HCT116 (cell line): Measurements from ENCODE around the gene SPTB. TPM values are rescaled to one million over a fixed set of nuclear protein-coding genes. Genes with fewer than 3 reads are reported as not detected.

Experiments used
- ATAC-seq: fragments of 200-7000 bp; cut with Tn5 transposase; 2 replicates; pipeline ENCODE4 v1.9.1; 2020; ENCODE audit warnings: mild to moderate bottlenecking, moderate library complexity
- BruUV-seq: library from RNA; stranded (reverse); fragments of 400-500 nt; replicated peaks from 2 replicates; lab custom pipeline; 2021; lab: Mats Ljungman, UMichigan
- CTCF ChIA-PET: fragments of 300-600 bp; sonication (Branson Sonifier 250); formaldehyde crosslinking; loops from one replicate; lab custom pipeline; 2021; ENCODE audit warnings: antibody characterized with exemption; lab: Charles Lee
- POLR2A ChIA-PET: fragments of 300-600, 350-600 bp; sonication (Branson Sonifier 250); formaldehyde crosslinking; loops from one replicate; lab custom pipeline; 2021; ENCODE audit warnings: antibody characterized with exemption; lab: Charles Lee
- RAD21 ChIA-PET, 2 experiments: fragments of 300-600 bp; sonication (Branson Sonifier 250); formaldehyde crosslinking; loops; one replicate each; lab custom pipeline; 2023; ENCODE audit warnings: low total read pairs in 2 of 2; ENCODE audit not compliant: uncharacterized antibody in 2 of 2, unreplicated experiment in 2 of 2, low non-redundant PET in 1 of 2; lab: Charles Lee
- DNase-seq: peaks from one replicate; pipeline ENCODE4 v3.0.0-alpha.2; 2010; ENCODE audit warnings: low read depth, low spot score
- H2AFZ ChIP-seq: fragments of 200-600 bp; shearing (Covaris generic), sonication (generic); 2 replicates; pipeline ENCODE4 v1.6.1; 2017; ENCODE audit warnings: low read depth, mixed run types, mixed read lengths, antibody characterized with exemption, low read length; ENCODE audit not compliant: poor library complexity, severe bottlenecking
- H3K27ac ChIP-seq: 2 replicates; pipeline ENCODE4 v1.5.1; 2012; ENCODE audit warnings: low read depth, low read length
- H3K27me3 ChIP-seq: fragments of 200-600 bp; sonication (generic); 2 replicates; pipeline ENCODE4 v1.6.1; 2016; ENCODE audit warnings: mixed run types, low read length, mixed read lengths; ENCODE audit not compliant: insufficient read depth
- H3K36me3 ChIP-seq, 2 experiments: fragments of 200-500 bp in 1 of 2; fragments of 200-600 bp in 1 of 2; sonication (Bioruptor generic) in 1 of 2; sonication (generic) in 1 of 2; 2 replicates each; pipeline versions ENCODE4 v1.5.1 to v1.6.1; 2014 to 2016; ENCODE audit warnings: low read length in 2 of 2, inconsistent platforms in 1 of 2, mixed read lengths in 1 of 2, mixed run types in 1 of 2; ENCODE audit not compliant: insufficient read depth in 2 of 2, control insufficient read depth in 1 of 2
- H3K4me1 ChIP-seq, 2 experiments: fragments of 200-600 bp in 1 of 2; sonication (generic) in 1 of 2; 2 replicates each; pipeline versions ENCODE4 v1.5.1 to v1.6.1; 2012 to 2017; ENCODE audit warnings: low read length in 2 of 2, inconsistent platforms in 1 of 2, mild to moderate bottlenecking in 1 of 2, mixed read lengths in 1 of 2, mixed run types in 1 of 2, moderate library complexity in 1 of 2; ENCODE audit not compliant: insufficient read depth in 2 of 2, control insufficient read depth in 1 of 2
- H3K4me2 ChIP-seq: fragments of 200-600 bp; sonication (generic); 2 replicates; pipeline ENCODE4 v1.6.1; 2017; ENCODE audit warnings: mixed run types, low read length, mixed read lengths
- H3K4me3 ChIP-seq, 2 experiments: fragments of 200-600 bp in 1 of 2; sonication (generic) in 1 of 2; replicated peaks in 1 of 2; 2 replicates each; pipeline ENCODE4 v1.5.1; 2011 to 2016; ENCODE audit warnings: low read length in 2 of 2, control low read depth in 1 of 2, low read depth in 1 of 2, mild to moderate bottlenecking in 1 of 2, mixed read lengths in 1 of 2, mixed run types in 1 of 2
- H3K79me2 ChIP-seq: fragments of 200-600 bp; sonication (generic); 2 replicates; pipeline ENCODE4 v1.6.1; 2017; ENCODE audit warnings: mild to moderate bottlenecking, mixed run types, low read length, moderate library complexity, mixed read lengths; ENCODE audit not compliant: insufficient read depth
- H3K9ac ChIP-seq: fragments of 200-600 bp; sonication (generic); 2 replicates; pipeline ENCODE4 v1.6.1; 2016; ENCODE audit warnings: low read length, mixed read lengths
- H3K9me2 ChIP-seq: fragments of 200-600 bp; sonication (generic), shearing (Covaris generic); 2 replicates; pipeline ENCODE4 v1.6.1; 2017; ENCODE audit warnings: mixed run types, mild to moderate bottlenecking, moderate library complexity; ENCODE audit not compliant: insufficient read depth
- H3K9me3 ChIP-seq, 2 experiments: fragments of 200-500 bp in 1 of 2; fragments of 200-600 bp in 1 of 2; sonication (Bioruptor generic) in 1 of 2; sonication (generic) in 1 of 2; 2 replicates each; pipeline ENCODE4 v1.6.1; 2014 to 2017; ENCODE audit warnings: low read length in 2 of 2, mixed read lengths in 2 of 2, inconsistent platforms in 1 of 2, low read depth in 1 of 2, mild to moderate bottlenecking in 1 of 2, mixed run types in 1 of 2, moderate library complexity in 1 of 2; ENCODE audit not compliant: control insufficient read depth in 1 of 2, insufficient read depth in 1 of 2
- H4K20me1 ChIP-seq: fragments of 200-600 bp; sonication (generic), shearing (Covaris generic); 2 replicates; pipeline ENCODE4 v1.6.1; 2017; ENCODE audit warnings: mixed run types, mild to moderate bottlenecking, moderate library complexity; ENCODE audit not compliant: insufficient read depth
- CEBPB ChIP-seq: IDR thresholded peaks from 2 replicates; pipeline ENCODE4 v1.6.1; 2012; ENCODE audit warnings: low read depth
- EGR1 ChIP-seq: IDR thresholded peaks from 2 replicates; pipeline ENCODE4 v1.6.1; 2012; ENCODE audit warnings: low read depth
- ELF1 ChIP-seq: IDR thresholded peaks from 2 replicates; pipeline ENCODE4 v1.6.1; 2012; ENCODE audit warnings: low read depth, borderline replicate concordance
- EZH2 ChIP-seq: fragments of 200-600 bp; sonication (generic); IDR thresholded peaks from 2 replicates; pipeline ENCODE4 v1.6.1; 2017; ENCODE audit warnings: antibody characterized with exemption, mixed run types
- EZH2phosphoT487 ChIP-seq: fragments of 200-600 bp; IDR thresholded peaks from 2 replicates; pipeline ENCODE4 v1.6.1; 2018; ENCODE audit warnings: antibody characterized with exemption, borderline replicate concordance
- FOSL1 ChIP-seq: IDR thresholded peaks from 2 replicates; pipeline ENCODE4 v1.6.1; 2012; ENCODE audit warnings: low read depth
- JUND ChIP-seq: IDR thresholded peaks from 2 replicates; pipeline ENCODE4 v1.6.1; 2012
- POLR2A ChIP-seq: IDR thresholded peaks from 2 replicates; pipeline ENCODE4 v1.7.0; 2011; ENCODE audit warnings: borderline replicate concordance; ENCODE audit not compliant: insufficient read depth, insufficient read length; ENCODE audit errors: extremely low read depth
- POLR2AphosphoS5 ChIP-seq: IDR thresholded peaks from 2 replicates; pipeline ENCODE4 v1.6.1; 2011; ENCODE audit warnings: mild to moderate bottlenecking, low read depth, low read length, moderate library complexity
- RAD21 ChIP-seq: IDR thresholded peaks from 2 replicates; pipeline ENCODE4 v1.6.1; 2012; ENCODE audit warnings: low read depth, mild to moderate bottlenecking
- SIN3A ChIP-seq: IDR thresholded peaks from 2 replicates; pipeline ENCODE4 v1.6.1; 2012; ENCODE audit warnings: low read depth
- SP1 ChIP-seq: IDR thresholded peaks from 2 replicates; pipeline ENCODE4 v1.6.1; 2012; ENCODE audit warnings: low read depth
- SRF ChIP-seq: IDR thresholded peaks from 2 replicates; pipeline ENCODE4 v1.6.1; 2012; ENCODE audit warnings: low read depth
- TCF7L2 ChIP-seq: IDR thresholded peaks from 2 replicates; pipeline ENCODE4 v1.7.0; 2011; ENCODE audit warnings: borderline replicate concordance, inconsistent platforms; ENCODE audit not compliant: insufficient read depth, insufficient read length; ENCODE audit errors: extremely low read depth
- YY1 ChIP-seq: IDR thresholded peaks from 2 replicates; pipeline ENCODE4 v1.6.1; 2011; ENCODE audit warnings: low read length, low read depth, moderate library complexity, mild to moderate bottlenecking; ENCODE audit not compliant: insufficient replicate concordance; ENCODE audit errors: extremely low read depth
- ZNF274 ChIP-seq: fragments of 200-500 bp; sonication (Bioruptor generic); IDR thresholded peaks from 2 replicates; pipeline ENCODE4 v1.6.1; 2014; ENCODE audit warnings: mild to moderate bottlenecking, low read depth, low read length, inconsistent platforms
- intact Hi-C: fragments of 100-400 bp; cut with micrococcal nuclease; formaldehyde crosslinking; loops from 2 replicates; pipeline ENCODE4 v1.10.0; 2022
- total RNA-seq: library from RNA; stranded (reverse); gene quantifications from one replicate; pipeline ENCODE4 v1.2.1, GENCODE V29; 2021; ENCODE audit not compliant: unreplicated experiment
- TF ChIP-seq, protein P1 (sequence below): IDR thresholded peaks from 2 replicates; pipeline ENCODE4 v1.6.1; 2011; ENCODE audit warnings: mild to moderate bottlenecking, low read length, moderate library complexity; ENCODE audit not compliant: insufficient replicate concordance; ENCODE audit errors: extremely low read depth
- TF ChIP-seq, protein P2 (sequence below), 3 experiments: fragments of 200-600 bp in 1 of 3; sonication (generic) in 1 of 3; IDR thresholded peaks in 2 of 3; conservative IDR thresholded peaks in 1 of 3; 2 replicates each; pipeline ENCODE4 v1.5.1; 2012 to 2017; ENCODE audit warnings: low read depth in 2 of 3, low read length in 2 of 3, antibody characterized with exemption in 1 of 3, borderline replicate concordance in 1 of 3, control low read depth in 1 of 3, mild to moderate bottlenecking in 1 of 3, mixed read lengths in 1 of 3, mixed run types in 1 of 3, moderate library complexity in 1 of 3; ENCODE audit not compliant: insufficient read depth in 1 of 3
- TF ChIP-seq, protein P3 (sequence below): IDR thresholded peaks from 2 replicates; pipeline ENCODE4 v1.6.1; 2012; ENCODE audit warnings: low read depth
- TF ChIP-seq, protein P4 (sequence below): IDR thresholded peaks from 2 replicates; pipeline ENCODE4 v1.6.1; 2012

Gene SPTB
- total RNA-seq, 1 experiment from 2014 or later, result 4.2 TPM

DNA sequence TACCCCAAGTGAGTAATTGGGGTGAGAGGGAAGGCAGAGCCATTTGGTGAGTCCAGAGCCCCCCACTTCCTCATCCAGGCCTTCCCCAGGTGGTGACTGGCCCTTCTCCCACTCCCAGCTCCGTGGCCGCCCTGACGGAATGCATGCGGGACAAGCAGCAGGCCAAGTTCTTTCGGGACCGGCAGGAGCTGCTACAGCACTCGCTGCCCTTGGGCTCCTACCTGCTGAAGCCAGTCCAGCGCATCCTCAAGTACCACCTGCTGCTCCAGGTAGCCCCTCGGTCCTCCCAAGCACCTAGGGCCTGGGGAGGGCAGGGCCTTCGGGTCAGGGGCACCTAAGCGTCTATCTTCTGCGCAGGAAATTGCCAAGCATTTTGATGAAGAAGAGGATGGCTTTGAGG, 149.0 kb downstream of the SPTB start:
- DNase-seq (no peak), ATAC-seq (no peak)
- Histone ChIP-seq H3K4me1 (peaks cover 14 to 15% of the 10 kb centered on the region in 2 experiments), H3K36me3 (peaks cover 31 to 32% of the 10 kb centered on the region in 2 experiments; a peak in 3 of 4 replicates), H3K4me2 (no peak overlapping the region), H3K9me3 (no peaks in the 10 kb centered on the region), H3K27ac (no peak overlapping the region), H3K9ac (no peak overlapping the region)
- intact Hi-C loops, result no loop called here
- POLR2A ChIA-PET, result no interaction called here
- RAD21 ChIA-PET, result no interaction called here
- TF ChIP-seq, protein P1, sequence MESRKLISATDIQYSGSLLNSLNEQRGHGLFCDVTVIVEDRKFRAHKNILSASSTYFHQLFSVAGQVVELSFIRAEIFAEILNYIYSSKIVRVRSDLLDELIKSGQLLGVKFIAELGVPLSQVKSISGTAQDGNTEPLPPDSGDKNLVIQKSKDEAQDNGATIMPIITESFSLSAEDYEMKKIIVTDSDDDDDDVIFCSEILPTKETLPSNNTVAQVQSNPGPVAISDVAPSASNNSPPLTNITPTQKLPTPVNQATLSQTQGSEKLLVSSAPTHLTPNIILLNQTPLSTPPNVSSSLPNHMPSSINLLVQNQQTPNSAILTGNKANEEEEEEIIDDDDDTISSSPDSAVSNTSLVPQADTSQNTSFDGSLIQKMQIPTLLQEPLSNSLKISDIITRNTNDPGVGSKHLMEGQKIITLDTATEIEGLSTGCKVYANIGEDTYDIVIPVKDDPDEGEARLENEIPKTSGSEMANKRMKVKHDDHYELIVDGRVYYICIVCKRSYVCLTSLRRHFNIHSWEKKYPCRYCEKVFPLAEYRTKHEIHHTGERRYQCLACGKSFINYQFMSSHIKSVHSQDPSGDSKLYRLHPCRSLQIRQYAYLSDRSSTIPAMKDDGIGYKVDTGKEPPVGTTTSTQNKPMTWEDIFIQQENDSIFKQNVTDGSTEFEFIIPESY, result no peak
- TF ChIP-seq, protein P2, sequence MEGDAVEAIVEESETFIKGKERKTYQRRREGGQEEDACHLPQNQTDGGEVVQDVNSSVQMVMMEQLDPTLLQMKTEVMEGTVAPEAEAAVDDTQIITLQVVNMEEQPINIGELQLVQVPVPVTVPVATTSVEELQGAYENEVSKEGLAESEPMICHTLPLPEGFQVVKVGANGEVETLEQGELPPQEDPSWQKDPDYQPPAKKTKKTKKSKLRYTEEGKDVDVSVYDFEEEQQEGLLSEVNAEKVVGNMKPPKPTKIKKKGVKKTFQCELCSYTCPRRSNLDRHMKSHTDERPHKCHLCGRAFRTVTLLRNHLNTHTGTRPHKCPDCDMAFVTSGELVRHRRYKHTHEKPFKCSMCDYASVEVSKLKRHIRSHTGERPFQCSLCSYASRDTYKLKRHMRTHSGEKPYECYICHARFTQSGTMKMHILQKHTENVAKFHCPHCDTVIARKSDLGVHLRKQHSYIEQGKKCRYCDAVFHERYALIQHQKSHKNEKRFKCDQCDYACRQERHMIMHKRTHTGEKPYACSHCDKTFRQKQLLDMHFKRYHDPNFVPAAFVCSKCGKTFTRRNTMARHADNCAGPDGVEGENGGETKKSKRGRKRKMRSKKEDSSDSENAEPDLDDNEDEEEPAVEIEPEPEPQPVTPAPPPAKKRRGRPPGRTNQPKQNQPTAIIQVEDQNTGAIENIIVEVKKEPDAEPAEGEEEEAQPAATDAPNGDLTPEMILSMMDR (IDR thresholded peaks at IDR 0.05 in 2 of 3, conservative IDR thresholded peaks at IDR 0.05 in 1 of 3; ENCODE audit: borderline replicate concordance in 1 of 3, insufficient read depth in 1 of 3, low read depth in 2 of 3, low read length in 2 of 3), result no peak
- TF ChIP-seq EZH2phosphoT487 (no peak), YY1 (no peak), POLR2A (no peak), TCF7L2 (no peak), EGR1 (no peak), SRF (no peak), EZH2 (no peak), POLR2AphosphoS5 (no peak), JUND (no peak), SP1 (no peak), FOSL1 (no peak), ELF1 (no peak), ZNF274 (no peak), SIN3A (no peak), CEBPB (no peak), RAD21 (no peak)
- TF ChIP-seq, protein P3, sequence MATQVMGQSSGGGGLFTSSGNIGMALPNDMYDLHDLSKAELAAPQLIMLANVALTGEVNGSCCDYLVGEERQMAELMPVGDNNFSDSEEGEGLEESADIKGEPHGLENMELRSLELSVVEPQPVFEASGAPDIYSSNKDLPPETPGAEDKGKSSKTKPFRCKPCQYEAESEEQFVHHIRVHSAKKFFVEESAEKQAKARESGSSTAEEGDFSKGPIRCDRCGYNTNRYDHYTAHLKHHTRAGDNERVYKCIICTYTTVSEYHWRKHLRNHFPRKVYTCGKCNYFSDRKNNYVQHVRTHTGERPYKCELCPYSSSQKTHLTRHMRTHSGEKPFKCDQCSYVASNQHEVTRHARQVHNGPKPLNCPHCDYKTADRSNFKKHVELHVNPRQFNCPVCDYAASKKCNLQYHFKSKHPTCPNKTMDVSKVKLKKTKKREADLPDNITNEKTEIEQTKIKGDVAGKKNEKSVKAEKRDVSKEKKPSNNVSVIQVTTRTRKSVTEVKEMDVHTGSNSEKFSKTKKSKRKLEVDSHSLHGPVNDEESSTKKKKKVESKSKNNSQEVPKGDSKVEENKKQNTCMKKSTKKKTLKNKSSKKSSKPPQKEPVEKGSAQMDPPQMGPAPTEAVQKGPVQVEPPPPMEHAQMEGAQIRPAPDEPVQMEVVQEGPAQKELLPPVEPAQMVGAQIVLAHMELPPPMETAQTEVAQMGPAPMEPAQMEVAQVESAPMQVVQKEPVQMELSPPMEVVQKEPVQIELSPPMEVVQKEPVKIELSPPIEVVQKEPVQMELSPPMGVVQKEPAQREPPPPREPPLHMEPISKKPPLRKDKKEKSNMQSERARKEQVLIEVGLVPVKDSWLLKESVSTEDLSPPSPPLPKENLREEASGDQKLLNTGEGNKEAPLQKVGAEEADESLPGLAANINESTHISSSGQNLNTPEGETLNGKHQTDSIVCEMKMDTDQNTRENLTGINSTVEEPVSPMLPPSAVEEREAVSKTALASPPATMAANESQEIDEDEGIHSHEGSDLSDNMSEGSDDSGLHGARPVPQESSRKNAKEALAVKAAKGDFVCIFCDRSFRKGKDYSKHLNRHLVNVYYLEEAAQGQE, result no peak
- TF ChIP-seq, protein P4, sequence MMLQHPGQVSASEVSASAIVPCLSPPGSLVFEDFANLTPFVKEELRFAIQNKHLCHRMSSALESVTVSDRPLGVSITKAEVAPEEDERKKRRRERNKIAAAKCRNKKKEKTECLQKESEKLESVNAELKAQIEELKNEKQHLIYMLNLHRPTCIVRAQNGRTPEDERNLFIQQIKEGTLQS, result no peak
- TF ChIP-seq, all 23 proteins: peak for 0
- H3K4me3 ChIP-seq, result no peak overlapping the region
- H2AFZ ChIP-seq, result no peak overlapping the region
- H3K79me2 ChIP-seq, result peaks cover 30% of the 10 kb centered on the region
- H3K27me3 ChIP-seq, result no peaks in the 10 kb centered on the region
- no peaks in the 10 kb centered on the region for H3K9me2 ChIP-seq
- CTCF ChIA-PET, result no interaction called here
- BruUV-seq, result no TSS peak
- H4K20me1 ChIP-seq, result peaks cover 4% of the 10 kb centered on the region; the same call in 1 of the 2 replicates
